Stimulated activated naive CD8-positive, alpha-beta T cell treated with anti-CD3 and anti-CD28 coated beads, Interleukin-15, Interleukin-2, amounts not matched to agents 100 U/mL and 50 U/mL, for 24 hours (primary cell): ENCODE data around the gene OR10G8.
"Not testable (repeated sequence)": the region's sequence is repeated elsewhere in the genome, so short reads cannot be mapped to it uniquely, and the experiment has no call there.

Experiments
- ATAC-seq: fragments of 150-1000 bp; cut with Tn5 transposase; one replicate; pipeline ENCODE4 v1.10.0; 2021
- DNase-seq: peaks from one replicate; pipeline ENCODE4 v3.0.0; 2021

OR10G8 gene

DNA sequence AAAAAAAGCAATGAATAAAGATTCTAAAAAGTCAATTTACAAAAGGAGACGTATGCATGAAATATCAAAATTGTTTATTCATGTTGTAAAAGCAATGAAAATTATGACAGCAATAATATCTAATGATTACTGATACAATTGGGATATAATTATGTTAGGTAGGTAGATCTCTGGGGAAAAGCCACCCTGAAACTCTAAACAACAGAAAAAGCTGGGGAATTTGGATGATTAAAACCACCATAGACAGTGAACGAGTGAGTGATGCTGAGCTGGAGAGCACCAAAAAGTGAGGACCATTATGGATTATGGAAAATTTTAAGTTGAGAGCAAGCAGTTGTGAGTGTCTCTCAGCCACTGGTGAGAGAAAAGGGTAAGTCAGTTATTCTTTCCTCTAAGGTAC is at the start of gene OR10G8:
OR10G8 (plus strand) TSS at position 301 of the 400 bp plus-strand sequence. CDS start 2,825 bp downstream, outside the sequence.
- DNase-seq: no peak
- no peak for ATAC-seq

GRCh38 chr11:123977731-123978347 is 48.8 kb upstream of the OR10G8 start, which contains the start of gene OR10S1:
Gene OR10S1 (minus strand): TSS chr11:123977781. CDS start chr11:123977664, 117 bp downstream.
- ATAC-seq (no peak), DNase-seq (no peak)

GRCh38 chr11:123979311-123979710 is 47.3 kb upstream of the OR10G8 start:
- no peak for ATAC-seq

GRCh38 chr11:123995119-123995518 is 31.5 kb upstream of the OR10G8 start, which contains the start of gene OR10G6:
Gene OR10G6 (minus strand): TSS chr11:123995161. CDS start chr11:123995161, 0 bp downstream.
- DNase-seq (no peak), ATAC-seq (no peak)

More at GRCh38 chr11:123979311-123979710, 47.3 kb upstream of the OR10G8 start:
- no peak for DNase-seq

- ATAC-seq: no peak
- no peak for DNase-seq
Observed at GRCh38 chr11:124012697-124013096, 13.9 kb upstream of the OR10G8 start, which contains the start of gene OR10G4. Gene OR10G4 (plus strand): TSS chr11:124012997. CDS start chr11:124015575, 2,578 bp downstream.

DNA sequence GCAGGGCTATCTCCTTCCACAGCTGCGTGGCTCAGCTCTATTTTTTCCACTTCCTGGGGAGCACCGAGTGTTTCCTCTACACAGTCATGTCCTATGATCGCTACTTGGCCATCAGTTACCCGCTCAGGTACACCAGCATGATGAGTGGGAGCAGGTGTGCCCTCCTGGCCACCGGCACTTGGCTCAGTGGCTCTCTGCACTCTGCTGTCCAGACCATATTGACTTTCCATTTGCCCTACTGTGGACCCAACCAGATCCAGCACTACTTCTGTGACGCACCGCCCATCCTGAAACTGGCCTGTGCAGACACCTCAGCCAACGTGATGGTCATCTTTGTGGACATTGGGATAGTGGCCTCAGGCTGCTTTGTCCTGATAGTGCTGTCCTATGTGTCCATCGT is 10.8 kb upstream of the OR10G8 start:
- not testable (repeated sequence) for DNase-seq

DNA sequence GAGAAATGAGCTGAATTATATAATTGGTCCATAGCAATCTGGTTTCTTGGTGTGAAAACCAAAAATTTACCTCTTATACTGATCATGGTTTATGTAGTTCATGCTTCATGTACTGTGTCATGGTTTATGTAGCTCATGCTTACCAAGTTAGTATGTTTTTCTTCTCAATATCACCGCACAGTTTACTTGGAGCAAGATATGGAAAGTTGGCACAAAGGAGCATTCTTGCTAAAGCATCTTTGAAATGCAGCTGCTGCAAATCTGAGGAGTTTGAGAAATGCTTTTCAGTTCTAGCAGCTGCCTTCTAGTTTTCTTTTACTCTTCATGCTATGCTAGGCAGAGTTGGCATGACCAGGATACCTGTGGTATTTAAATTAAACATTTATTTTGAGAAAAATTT is 10.1 kb downstream of the OR10G8 start:
- no peak for DNase-seq
- no peak for ATAC-seq

More for the DNA sequence above, 10.8 kb upstream of the OR10G8 start:
- not testable (repeated sequence) for ATAC-seq

DNA sequence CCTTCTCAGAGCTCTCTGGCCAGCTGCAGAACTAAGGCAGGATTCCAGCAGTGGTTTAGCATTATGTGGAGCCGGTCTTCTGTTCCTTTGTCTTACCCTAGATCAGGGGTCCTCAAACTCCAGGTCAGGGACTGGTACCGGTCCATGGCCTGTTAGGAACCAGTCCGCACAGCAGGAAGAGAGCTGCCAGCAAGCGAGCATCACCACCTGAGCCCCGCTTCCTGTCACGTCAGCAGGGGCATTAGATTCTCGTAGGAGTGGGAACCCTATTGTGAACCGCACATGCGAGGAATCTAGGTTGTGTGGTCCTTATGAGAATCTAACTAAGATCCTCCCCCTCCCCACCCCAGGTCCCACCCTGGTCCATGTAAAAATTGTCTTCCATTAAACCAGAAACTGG is 13.0 kb downstream of the OR10G8 start:
- DNase-seq (no peak), ATAC-seq (no peak)

DNA sequence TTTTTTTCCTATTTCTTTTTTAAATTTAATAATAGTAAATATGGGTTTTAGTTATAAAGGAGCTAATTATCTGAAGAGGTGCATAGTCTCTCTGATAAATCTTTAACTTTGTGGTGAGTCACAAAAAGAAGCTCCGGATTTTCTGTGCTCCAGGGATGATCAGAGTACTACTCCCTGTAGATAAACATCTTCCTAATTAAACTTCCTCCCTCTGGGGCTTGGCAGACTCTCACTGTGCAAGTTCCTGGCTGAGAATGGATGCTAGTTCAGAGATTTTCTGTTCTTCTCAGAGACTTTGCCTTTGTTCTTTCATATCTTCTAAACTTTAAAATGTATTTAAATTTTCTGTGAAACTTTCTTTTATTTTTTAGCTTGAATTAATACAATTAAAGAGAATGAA is 14.7 kb downstream of the OR10G8 start, which contains the start of gene OR10G7:
OR10G7 (minus strand) TSS at position 72 of the 400 bp plus-strand sequence. CDS start 2,324 bp downstream, outside the sequence.
- no peak for DNase-seq
- no peak for ATAC-seq

DNA sequence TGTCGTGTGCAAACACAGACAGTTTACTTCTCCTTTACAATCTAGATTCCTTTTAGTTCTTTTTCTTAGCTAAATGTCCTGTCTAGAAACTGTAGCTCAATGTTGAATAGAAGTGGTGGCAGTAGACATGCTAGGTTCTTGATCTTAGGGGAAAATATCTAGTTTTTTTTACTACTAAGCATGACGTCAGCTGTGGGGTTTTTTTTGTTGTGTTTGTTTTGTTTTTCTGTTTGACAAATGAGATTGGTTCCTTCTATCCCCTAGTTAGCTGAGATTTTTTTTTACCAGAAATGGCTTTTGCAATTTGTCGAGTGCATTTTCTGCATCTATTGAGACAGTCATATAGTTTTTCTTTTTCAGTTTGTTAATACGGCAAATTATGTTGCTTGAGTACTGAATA is 16.8 kb downstream of the OR10G8 start:
- ATAC-seq (no peak), DNase-seq (no peak)

DNA sequence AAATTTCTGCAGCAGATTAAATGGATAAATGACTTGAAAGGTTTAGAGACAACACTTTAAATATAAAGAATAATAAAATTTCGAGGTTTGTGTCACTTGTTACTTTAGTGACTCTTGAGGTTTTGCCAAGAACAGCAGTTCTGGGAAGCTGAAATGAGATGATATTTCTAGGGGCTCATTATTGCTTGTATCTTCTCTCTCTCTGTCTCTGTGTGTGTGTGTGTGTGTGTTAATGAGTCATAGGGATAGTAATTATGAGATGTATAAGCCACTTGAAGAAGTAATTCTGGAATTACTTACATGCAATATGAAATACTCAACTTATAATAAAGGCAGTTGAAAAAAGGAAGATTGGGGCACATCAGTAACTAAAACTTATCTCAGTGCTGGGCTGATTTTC is 24.1 kb downstream of the OR10G8 start:
- DNase-seq (no peak), ATAC-seq (no peak)

GRCh38 chr11:124052966-124053365 is 26.4 kb downstream of the OR10G8 start:
- DNase-seq (no peak), ATAC-seq (no peak)

DNA sequence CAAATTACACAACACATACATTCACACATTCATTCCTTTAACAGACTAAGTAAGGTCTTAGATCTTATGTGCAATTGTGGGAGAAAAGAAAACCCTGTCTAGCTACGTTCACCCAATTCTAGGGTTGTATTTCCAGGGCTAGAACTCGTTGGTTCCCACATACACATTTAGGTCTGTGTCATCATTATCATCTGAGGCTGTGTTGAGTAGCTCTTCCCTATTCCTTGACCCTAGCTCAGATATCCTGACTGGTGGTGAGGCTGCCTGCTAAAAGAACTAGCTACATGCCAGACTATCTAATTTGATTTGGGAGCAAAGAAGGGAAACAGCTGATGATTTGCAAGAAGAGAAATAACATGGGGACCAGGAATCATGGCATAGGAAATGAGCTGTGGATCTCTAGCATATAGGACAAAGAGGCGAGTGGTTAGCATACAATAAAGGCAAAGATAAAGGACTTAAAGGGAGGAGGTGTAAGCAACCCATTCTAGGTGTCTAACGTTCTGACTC is 42.1 kb downstream of the OR10G8 start:
- ATAC-seq: no peak
- DNase-seq: no peak

DNA sequence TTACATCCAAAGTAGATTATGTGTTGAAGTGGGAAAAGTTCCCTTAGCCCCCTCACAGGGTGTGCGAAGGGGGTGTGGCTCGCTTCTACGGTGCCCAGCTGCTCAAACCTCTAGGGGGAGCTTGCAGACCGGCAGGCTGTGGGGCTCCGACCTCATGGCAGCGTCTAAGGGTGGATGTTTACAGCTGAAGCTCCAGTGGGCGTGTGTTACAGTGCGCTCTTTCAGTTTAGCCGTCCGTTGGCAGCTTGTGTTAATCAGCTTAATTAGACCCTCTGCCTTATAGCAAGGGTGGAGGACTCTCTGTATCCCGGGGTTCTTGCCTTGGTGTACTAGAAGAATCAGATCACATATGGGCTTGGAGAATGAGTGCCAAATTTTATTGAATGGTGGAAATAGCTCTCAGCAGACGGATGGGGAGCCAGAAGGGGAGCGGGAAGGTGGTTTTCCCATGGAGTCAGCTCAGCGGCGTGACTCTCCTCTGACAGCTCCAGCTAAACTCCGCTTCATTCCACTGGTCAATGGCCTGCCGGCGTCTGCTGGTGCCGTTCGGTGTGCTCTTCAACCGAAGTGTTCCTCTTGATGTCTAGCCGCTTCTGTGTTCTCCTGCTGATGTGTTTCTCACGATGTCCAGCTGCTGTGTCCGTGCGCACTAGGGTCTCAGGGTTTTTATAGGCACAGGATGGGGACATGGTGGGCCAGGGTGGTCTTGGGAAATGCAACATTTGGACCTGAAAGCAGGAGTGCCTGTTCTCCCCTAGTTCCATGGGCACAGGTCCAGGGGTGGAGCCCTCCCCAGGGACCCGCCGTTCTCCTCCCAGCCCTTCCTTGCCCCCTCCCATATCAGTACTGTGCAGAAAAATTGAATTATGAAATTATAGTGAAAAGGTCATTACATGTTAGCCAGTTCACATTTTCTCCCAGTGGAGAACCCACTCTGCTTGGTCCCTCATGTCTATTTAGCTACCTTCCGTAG is 43.1 kb downstream of the OR10G8 start:
- DNase-seq (peak; percentile 61), ATAC-seq (peak; percentile 81)

- peak; percentile 52 for ATAC-seq
- peak; percentile 70 for DNase-seq
Observed at GRCh38 chr11:124070915-124071622, 44.5 kb downstream of the OR10G8 start.

- DNase-seq: no peak
- ATAC-seq: no peak
Observed at GRCh38 chr11:124071623-124071948, 45.0 kb downstream of the OR10G8 start.

- DNase-seq (no peak), ATAC-seq (no peak)
Observed at GRCh38 chr11:124072147-124072546, 45.5 kb downstream of the OR10G8 start.

- ATAC-seq (no peak), DNase-seq (no peak)
Observed at GRCh38 chr11:124074554-124074953, 48.0 kb downstream of the OR10G8 start.

DNA sequence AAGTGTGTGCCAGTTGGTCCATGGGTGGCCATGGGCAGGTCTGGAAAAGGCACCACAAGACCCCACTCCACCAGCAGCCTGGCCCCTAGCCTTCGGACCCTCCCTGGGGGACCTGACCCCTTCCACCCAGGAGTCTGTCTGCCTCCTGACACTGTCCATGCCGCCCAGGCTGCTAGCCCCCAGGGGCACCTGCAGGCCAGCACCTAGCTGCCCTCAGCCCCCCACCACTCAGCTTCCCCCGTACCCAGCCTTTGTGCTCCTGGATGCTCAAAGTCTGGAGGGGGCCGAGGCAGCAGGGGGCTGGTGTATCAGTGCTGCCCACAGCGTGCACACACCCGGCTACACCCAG is 48.9 kb downstream of the OR10G8 start:
- no peak for DNase-seq
- peak; percentile 13 for ATAC-seq

DNA sequence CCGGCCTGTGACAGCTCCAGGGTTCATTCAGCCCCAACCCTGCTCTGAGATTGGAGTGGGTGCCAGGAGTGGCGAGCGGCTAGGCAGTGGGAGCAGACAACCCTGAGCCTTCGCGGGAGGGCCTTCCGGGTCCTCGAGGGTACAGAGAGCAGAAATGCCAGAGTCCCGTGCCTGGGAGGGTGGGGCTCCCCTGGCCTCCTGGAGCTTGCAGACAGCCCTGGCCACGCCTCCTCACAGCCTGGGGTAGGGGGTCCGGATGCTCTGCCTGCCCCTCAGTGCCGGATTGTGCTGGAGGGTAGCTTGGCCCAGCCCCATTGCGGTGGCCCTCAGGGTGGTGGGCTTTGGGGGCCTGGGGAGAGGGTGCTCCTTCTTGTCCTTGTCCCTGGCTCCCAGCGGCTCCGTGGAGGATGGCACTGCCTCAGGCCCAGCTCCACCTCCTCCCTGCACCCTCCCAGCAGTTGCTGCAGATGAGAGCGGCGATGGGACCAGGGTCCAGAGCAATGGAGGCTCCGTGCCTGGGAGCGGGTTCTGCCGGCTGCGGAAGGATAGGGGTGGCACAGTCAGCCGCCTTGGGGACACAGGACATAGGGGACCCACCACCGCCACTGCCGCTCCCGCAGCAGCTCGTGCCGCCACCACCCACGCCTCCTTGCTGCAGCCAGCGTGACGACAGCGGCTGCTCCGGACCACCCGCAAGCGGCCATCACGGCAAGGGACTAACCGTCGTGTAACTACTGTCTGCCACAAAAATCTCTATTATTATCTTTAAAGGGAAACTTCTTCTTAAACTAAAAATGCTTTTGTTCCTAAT is 49.4 kb downstream of the OR10G8 start:
- peak; percentile 37 for DNase-seq
- ATAC-seq: peak; percentile 30

- ATAC-seq: no peak
- no peak for DNase-seq
Observed at GRCh38 chr11:124077266-124077665, 50.7 kb downstream of the OR10G8 start.
